Progenitor cell of endocrine pancreas (in vitro differentiated cells): Measurements from ENCODE around the gene KRT23. TPM values are rescaled to one million over a fixed set of nuclear protein-coding genes. Genes with fewer than 3 reads are reported as not detected.

Source experiments
- DNase-seq: peaks from one replicate; pipeline ENCODE4 v3.0.0; 2021; ENCODE audit warnings: low spot score; ENCODE audit not compliant: unreplicated experiment
- H3K27ac Mint-ChIP-seq: 2 replicates; pipeline ENCODE4 v1.8.0; 2021; ENCODE audit warnings: mild to moderate bottlenecking, moderate library complexity, mixed read lengths
- H3K27me3 Mint-ChIP-seq: 2 replicates; pipeline ENCODE4 v1.8.0; 2021; ENCODE audit warnings: mixed read lengths
- H3K36me3 Mint-ChIP-seq: 2 replicates; pipeline ENCODE4 v1.8.0; 2022; ENCODE audit warnings: mixed read lengths; ENCODE audit not compliant: insufficient read depth
- H3K4me1 Mint-ChIP-seq: 2 replicates; pipeline ENCODE4 v1.8.0; 2021; ENCODE audit warnings: low read depth, mixed read lengths
- H3K4me3 Mint-ChIP-seq: 2 replicates; pipeline ENCODE4 v1.8.0; 2021; ENCODE audit warnings: low read depth, mild to moderate bottlenecking, moderate library complexity, mixed read lengths
- H3K9me3 Mint-ChIP-seq: 2 replicates; pipeline ENCODE4 v1.8.0; 2021; ENCODE audit warnings: low read depth, mixed read lengths
- CTCF ChIP-seq: fragments of 200-600 bp; sonication (generic); IDR thresholded peaks from one replicate; pipeline ENCODE4 v1.5.0; 2021; ENCODE audit warnings: antibody characterized with exemption, mild to moderate bottlenecking; ENCODE audit not compliant: unreplicated experiment
- total RNA-seq: library from RNA; stranded (reverse); gene quantifications from 2 replicates; pipeline ENCODE4 v1.2.1, GENCODE V29; 2021

The KRT23 gene
- total RNA-seq, 1 donor from 2014 or later, result 2.1 TPM

GRCh38 chr17:40936437-40936971 lies 942 bp downstream of the KRT23 start:
- TF ChIP-seq CTCF, result no peak
- Mint-ChIP-seq H3K9me3 (no peaks in the 10 kb centered on the region), H3K4me3 (no peak overlapping the region), H3K4me1 (peaks cover 24% of the 10 kb centered on the region), H3K27ac (peak overlapping the region; percentile 54), H3K36me3 (no peaks in the 10 kb centered on the region), H3K27me3 (no peaks in the 10 kb centered on the region)
- DNase-seq, result no peak

DNA sequence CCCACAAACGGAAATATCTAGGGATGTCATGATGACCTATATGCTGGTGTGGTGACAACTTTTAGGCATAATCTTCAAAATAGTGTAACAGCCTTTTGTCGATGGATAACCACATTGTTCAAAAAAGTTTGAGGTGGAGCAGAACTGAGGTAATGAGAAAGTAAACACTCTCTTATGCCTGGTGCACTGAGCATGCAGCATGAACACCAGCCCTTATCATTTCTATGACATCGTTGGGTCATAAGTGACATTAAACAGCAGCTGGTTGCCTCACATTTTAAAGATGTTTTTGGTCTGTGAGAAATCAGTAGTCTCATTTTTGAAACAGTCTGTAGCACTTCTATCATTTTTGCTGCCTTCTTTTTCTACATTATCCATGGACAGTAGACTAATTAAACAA lies 1.8 kb downstream of the KRT23 start:
- H3K36me3 Mint-ChIP-seq, result no peaks in the 10 kb centered on the region
- H3K27ac Mint-ChIP-seq, result no peak overlapping the region
- H3K4me1 Mint-ChIP-seq, result peaks cover 24% of the 10 kb centered on the region
- no peaks in the 10 kb centered on the region for H3K27me3 Mint-ChIP-seq
- no peaks in the 10 kb centered on the region for H3K9me3 Mint-ChIP-seq
- DNase-seq, result no peak
- TF ChIP-seq CTCF, result no peak
- H3K4me3 Mint-ChIP-seq, result peak overlapping the region; percentile 35

GRCh38 chr17:40932608-40933007 lies 4.8 kb downstream of the KRT23 start:
- no peaks in the 10 kb centered on the region for H3K9me3 Mint-ChIP-seq
- no peak for DNase-seq
- no peak overlapping the region for H3K4me3 Mint-ChIP-seq
- no peaks in the 10 kb centered on the region for H3K36me3 Mint-ChIP-seq
- TF ChIP-seq CTCF, result no peak
- H3K27me3 Mint-ChIP-seq, result no peaks in the 10 kb centered on the region
- no peak overlapping the region for H3K27ac Mint-ChIP-seq
- H3K4me1 Mint-ChIP-seq, result peaks cover 14% of the 10 kb centered on the region

GRCh38 chr17:40931311-40931710 lies 6.1 kb downstream of the KRT23 start:
- no peak overlapping the region for H3K27ac Mint-ChIP-seq
- peaks cover 5% of the 10 kb centered on the region for H3K27me3 Mint-ChIP-seq
- no peaks in the 10 kb centered on the region for H3K9me3 Mint-ChIP-seq
- peaks cover 4% of the 10 kb centered on the region for H3K4me1 Mint-ChIP-seq
- H3K4me3 Mint-ChIP-seq, result no peak overlapping the region
- TF ChIP-seq CTCF, result no peak
- no peaks in the 10 kb centered on the region for H3K36me3 Mint-ChIP-seq
- no peak for DNase-seq

DNA sequence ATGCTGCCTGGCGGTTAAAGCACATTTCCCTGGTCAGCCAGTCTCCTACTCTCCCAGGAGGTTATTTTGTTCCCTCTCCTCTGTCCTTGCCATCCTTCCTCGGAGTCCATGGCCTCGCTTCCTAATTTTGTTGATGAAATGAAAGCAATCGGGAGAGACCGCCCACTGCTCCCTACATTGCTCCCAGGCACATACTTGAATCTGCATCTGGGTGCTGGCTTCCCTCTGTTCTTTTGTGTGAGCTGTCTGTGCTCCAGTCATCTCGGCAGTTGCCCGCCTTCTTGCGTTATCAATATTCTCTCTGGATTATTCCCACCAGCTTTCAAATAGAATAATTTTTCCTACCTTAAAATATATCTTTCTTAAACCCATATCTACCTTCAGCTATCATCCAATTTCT lies 11.1 kb downstream of the KRT23 start:
- H3K4me1 Mint-ChIP-seq, result peaks cover 4% of the 10 kb centered on the region
- peaks cover 6% of the 10 kb centered on the region for H3K27me3 Mint-ChIP-seq
- H3K27ac Mint-ChIP-seq, result no peak overlapping the region
- H3K9me3 Mint-ChIP-seq, result no peaks in the 10 kb centered on the region
- H3K36me3 Mint-ChIP-seq, result no peaks in the 10 kb centered on the region
- no peak overlapping the region for H3K4me3 Mint-ChIP-seq
- TF ChIP-seq CTCF, result no peak
- DNase-seq, result no peak
